ENCODE data around the gene RXRA.
A peak's percentile ranks its signal among the peaks of the same experiment; 100 is the strongest.

GRCh38 chr9:134360180-134360759 is 34.0 kb downstream of the RXRA start:
- TF ChIP-seq POLR2A (IDR thresholded peaks at IDR 0.05) (no peak), CTCF (IDR thresholded peaks at IDR 0.05) (no peak), POLR2AphosphoS5 (IDR thresholded peaks at IDR 0.05; ENCODE audit: insufficient read depth in 1 of 2, low read depth in 1 of 2) (peak in 1 of 2 donors; percentile 15)

Measured in vagina (tissue), 2 donors.